ENCODE data around the gene HOXC11.

Gene HOXC11

GRCh38 chr12:53990311-53991076 lies 17.6 kb downstream of the HOXC11 start:
- Histone ChIP-seq H3K36me3 (ENCODE audit: insufficient read depth, low read length) (no peaks in the 10 kb centered on the region), H3K27ac (ENCODE audit: low read depth, low read length) (no peak overlapping the region), H3K79me2 (ENCODE audit: control insufficient read depth, insufficient read depth, low read length, unreplicated experiment) (no peaks in the 10 kb centered on the region), H3K4me3 (ENCODE audit: low read depth, low read length) (peak overlapping the region; percentile 62), H3K27me3 (ENCODE audit: insufficient read depth, low read length) (peaks cover 91% of the 10 kb centered on the region), H2AFZ (ENCODE audit: low read length, unreplicated experiment) (peak overlapping the region; percentile 54), H3K4me1 (ENCODE audit: control insufficient read depth, insufficient read depth, low read length, unreplicated experiment) (peaks cover 19% of the 10 kb centered on the region)

- Histone ChIP-seq H3K4me3 (ENCODE audit: low read depth, low read length) (peak overlapping the region; percentile 62), H3K27ac (ENCODE audit: low read depth, low read length) (no peak overlapping the region), H3K79me2 (ENCODE audit: control insufficient read depth, insufficient read depth, low read length, unreplicated experiment) (no peaks in the 10 kb centered on the region), H2AFZ (ENCODE audit: low read length, unreplicated experiment) (peak overlapping the region; percentile 54), H3K4me1 (ENCODE audit: control insufficient read depth, insufficient read depth, low read length, unreplicated experiment) (peaks cover 19% of the 10 kb centered on the region), H3K27me3 (ENCODE audit: insufficient read depth, low read length) (peaks cover 91% of the 10 kb centered on the region), H3K36me3 (ENCODE audit: insufficient read depth, low read length) (no peaks in the 10 kb centered on the region)
Observed at GRCh38 chr12:53991077-53991460, 18.1 kb downstream of the HOXC11 start.

GRCh38 chr12:53992377-53992889 lies 19.5 kb downstream of the HOXC11 start:
- Histone ChIP-seq H3K36me3 (ENCODE audit: insufficient read depth, low read length) (no peaks in the 10 kb centered on the region), H2AFZ (ENCODE audit: low read length, unreplicated experiment) (no peak overlapping the region), H3K27ac (ENCODE audit: low read depth, low read length) (no peak overlapping the region), H3K4me3 (ENCODE audit: low read depth, low read length) (no peak overlapping the region), H3K27me3 (ENCODE audit: insufficient read depth, low read length) (peaks cover 83% of the 10 kb centered on the region), H3K4me1 (ENCODE audit: control insufficient read depth, insufficient read depth, low read length, unreplicated experiment) (peaks cover 19% of the 10 kb centered on the region), H3K79me2 (ENCODE audit: control insufficient read depth, insufficient read depth, low read length, unreplicated experiment) (no peaks in the 10 kb centered on the region)

- peaks cover 82% of the 10 kb centered on the region for H3K27me3 ChIP-seq (ENCODE audit: insufficient read depth, low read length)
- peaks cover 19% of the 10 kb centered on the region for H3K4me1 ChIP-seq (ENCODE audit: control insufficient read depth, insufficient read depth, low read length, unreplicated experiment)
- no peaks in the 10 kb centered on the region for H3K79me2 ChIP-seq (ENCODE audit: control insufficient read depth, insufficient read depth, low read length, unreplicated experiment)
- H3K4me3 ChIP-seq (ENCODE audit: low read depth, low read length): no peak overlapping the region
- H3K36me3 ChIP-seq (ENCODE audit: insufficient read depth, low read length): no peaks in the 10 kb centered on the region
- H2AFZ ChIP-seq (ENCODE audit: low read length, unreplicated experiment): no peak overlapping the region
- H3K27ac ChIP-seq (ENCODE audit: low read depth, low read length): no peak overlapping the region
Observed at GRCh38 chr12:53993162-53994008, 20.5 kb downstream of the HOXC11 start.

- H3K27me3 ChIP-seq (ENCODE audit: insufficient read depth, low read length): peaks cover 87% of the 10 kb centered on the region
- H3K4me3 ChIP-seq (ENCODE audit: low read depth, low read length): 0 out of 2 replicates have a peak overlapping the region, but pooled peaks have one; percentile 47
- H3K27ac ChIP-seq (ENCODE audit: low read depth, low read length): no peak overlapping the region
- H3K36me3 ChIP-seq (ENCODE audit: insufficient read depth, low read length): no peaks in the 10 kb centered on the region
- no peaks in the 10 kb centered on the region for H3K79me2 ChIP-seq (ENCODE audit: control insufficient read depth, insufficient read depth, low read length, unreplicated experiment)
- no peak overlapping the region for H2AFZ ChIP-seq (ENCODE audit: low read length, unreplicated experiment)
- H3K4me1 ChIP-seq (ENCODE audit: control insufficient read depth, insufficient read depth, low read length, unreplicated experiment): peaks cover 19% of the 10 kb centered on the region
Observed at GRCh38 chr12:53994009-53994263, 21.0 kb downstream of the HOXC11 start.

GRCh38 chr12:53994264-53995001 lies 21.5 kb downstream of the HOXC11 start:
- Histone ChIP-seq H3K27ac (ENCODE audit: low read depth, low read length) (no peak overlapping the region), H2AFZ (ENCODE audit: low read length, unreplicated experiment) (no peak overlapping the region), H3K4me3 (ENCODE audit: low read depth, low read length) (peak overlapping the region; percentile 47; the same call in 1 of the 2 replicates), H3K79me2 (ENCODE audit: control insufficient read depth, insufficient read depth, low read length, unreplicated experiment) (no peaks in the 10 kb centered on the region), H3K36me3 (ENCODE audit: insufficient read depth, low read length) (no peaks in the 10 kb centered on the region), H3K4me1 (ENCODE audit: control insufficient read depth, insufficient read depth, low read length, unreplicated experiment) (peaks cover 19% of the 10 kb centered on the region), H3K27me3 (ENCODE audit: insufficient read depth, low read length) (peaks cover 88% of the 10 kb centered on the region)

- H3K27ac ChIP-seq (ENCODE audit: low read depth, low read length): no peak overlapping the region
- peaks cover 82% of the 10 kb centered on the region for H3K27me3 ChIP-seq (ENCODE audit: insufficient read depth, low read length)
- no peaks in the 10 kb centered on the region for H3K36me3 ChIP-seq (ENCODE audit: insufficient read depth, low read length)
- H3K79me2 ChIP-seq (ENCODE audit: control insufficient read depth, insufficient read depth, low read length, unreplicated experiment): no peaks in the 10 kb centered on the region
- H3K4me3 ChIP-seq (ENCODE audit: low read depth, low read length): peak overlapping the region; percentile 72
- H3K4me1 ChIP-seq (ENCODE audit: control insufficient read depth, insufficient read depth, low read length, unreplicated experiment): peaks cover 14% of the 10 kb centered on the region
- H2AFZ ChIP-seq (ENCODE audit: low read length, unreplicated experiment): no peak overlapping the region
Observed at GRCh38 chr12:53995002-53995377, 22.1 kb downstream of the HOXC11 start.

GRCh38 chr12:53995378-53996239 lies 22.7 kb downstream of the HOXC11 start:
- peaks cover 76% of the 10 kb centered on the region for H3K27me3 ChIP-seq (ENCODE audit: insufficient read depth, low read length)
- H3K36me3 ChIP-seq (ENCODE audit: insufficient read depth, low read length): no peaks in the 10 kb centered on the region
- peaks cover 8% of the 10 kb centered on the region for H3K4me1 ChIP-seq (ENCODE audit: control insufficient read depth, insufficient read depth, low read length, unreplicated experiment)
- H3K27ac ChIP-seq (ENCODE audit: low read depth, low read length): peak overlapping the region; percentile 69
- no peaks in the 10 kb centered on the region for H3K79me2 ChIP-seq (ENCODE audit: control insufficient read depth, insufficient read depth, low read length, unreplicated experiment)
- H3K4me3 ChIP-seq (ENCODE audit: low read depth, low read length): peak overlapping the region; percentile 72
- H2AFZ ChIP-seq (ENCODE audit: low read length, unreplicated experiment): no peak overlapping the region

- peak overlapping the region; percentile 72 for H3K4me3 ChIP-seq (ENCODE audit: low read depth, low read length)
Observed at GRCh38 chr12:53996240-53997203, 23.6 kb downstream of the HOXC11 start.

More at GRCh38 chr12:53996240-53997203, 23.6 kb downstream of the HOXC11 start:
- Histone ChIP-seq H3K27me3 (ENCODE audit: insufficient read depth, low read length) (peaks cover 70% of the 10 kb centered on the region), H3K4me1 (ENCODE audit: control insufficient read depth, insufficient read depth, low read length, unreplicated experiment) (no peaks in the 10 kb centered on the region), H3K79me2 (ENCODE audit: control insufficient read depth, insufficient read depth, low read length, unreplicated experiment) (peaks cover 3% of the 10 kb centered on the region), H3K36me3 (ENCODE audit: insufficient read depth, low read length) (no peaks in the 10 kb centered on the region), H3K27ac (ENCODE audit: low read depth, low read length) (peak overlapping the region; percentile 69; the same call in 1 of the 2 replicates), H2AFZ (ENCODE audit: low read length, unreplicated experiment) (no peak overlapping the region)
